Fibroblast of the aortic adventitia (primary cell): Measurements from ENCODE around the gene SP1. TPM values are rescaled to one million over a fixed set of nuclear protein-coding genes. Genes with fewer than 3 reads are reported as not detected.
A peak's percentile ranks its signal among the peaks of the same experiment; 100 is the strongest.

ENCODE experiments used
- DNase-seq: peaks from one replicate; pipeline ENCODE4 v3.0.0-alpha.2; 2010; ENCODE audit warnings: low read depth
- H3K4me3 ChIP-seq: 2 replicates; pipeline ENCODE4 v1.5.1; 2011; ENCODE audit warnings: low read depth, mild to moderate bottlenecking, control low read depth, low read length, moderate library complexity
- total RNA-seq: library from RNA; depleted of rRNA; stranded (reverse); fragments of >200 nt; gene quantifications from 2 replicates; pipeline ENCODE4 v1.2.3, GENCODE V29; 2012; ENCODE audit warnings: low replicate concordance
- TF ChIP-seq, protein P1 (sequence below): IDR thresholded peaks from 2 replicates; pipeline ENCODE4 v1.5.1; 2011; ENCODE audit warnings: mild to moderate bottlenecking, low read length, control low read depth, inconsistent platforms; ENCODE audit not compliant: insufficient read depth

The SP1 gene
- total RNA-seq, 1 donor, result 63.3 TPM

DNA sequence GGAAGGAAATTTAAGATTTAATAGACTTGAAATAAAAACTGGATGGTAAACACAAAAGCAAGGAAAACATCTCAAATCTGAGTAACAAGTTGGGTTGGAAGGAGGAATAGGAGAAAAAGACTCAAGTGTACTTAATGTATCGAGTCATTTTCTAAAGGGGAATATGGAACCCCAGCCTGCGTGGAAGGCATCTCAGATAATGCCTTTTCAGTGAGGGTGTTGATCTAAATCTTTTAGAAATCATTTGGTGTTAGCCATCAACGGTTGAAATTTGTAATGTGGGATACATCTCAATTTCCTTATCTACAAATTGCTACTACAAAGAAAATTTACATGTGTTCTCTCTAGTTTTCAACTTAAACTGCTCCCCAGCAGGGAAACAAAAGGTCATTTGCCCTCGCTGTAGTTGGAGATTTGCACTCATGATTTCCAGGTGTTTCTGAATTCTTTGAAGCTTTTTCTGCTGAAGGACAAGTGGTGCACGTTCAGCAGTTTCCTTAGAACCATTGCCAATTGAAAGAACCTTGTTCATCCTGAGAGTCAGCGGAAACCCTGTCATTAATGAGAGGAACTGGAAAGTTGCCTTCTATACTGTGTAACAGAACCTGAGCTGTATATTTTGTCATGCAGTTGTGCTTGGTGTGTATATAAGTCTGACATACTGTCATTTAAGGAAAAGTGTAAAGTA lies 74.1 kb downstream of the SP1 start:
- no peak for DNase-seq
- TF ChIP-seq, protein P1, sequence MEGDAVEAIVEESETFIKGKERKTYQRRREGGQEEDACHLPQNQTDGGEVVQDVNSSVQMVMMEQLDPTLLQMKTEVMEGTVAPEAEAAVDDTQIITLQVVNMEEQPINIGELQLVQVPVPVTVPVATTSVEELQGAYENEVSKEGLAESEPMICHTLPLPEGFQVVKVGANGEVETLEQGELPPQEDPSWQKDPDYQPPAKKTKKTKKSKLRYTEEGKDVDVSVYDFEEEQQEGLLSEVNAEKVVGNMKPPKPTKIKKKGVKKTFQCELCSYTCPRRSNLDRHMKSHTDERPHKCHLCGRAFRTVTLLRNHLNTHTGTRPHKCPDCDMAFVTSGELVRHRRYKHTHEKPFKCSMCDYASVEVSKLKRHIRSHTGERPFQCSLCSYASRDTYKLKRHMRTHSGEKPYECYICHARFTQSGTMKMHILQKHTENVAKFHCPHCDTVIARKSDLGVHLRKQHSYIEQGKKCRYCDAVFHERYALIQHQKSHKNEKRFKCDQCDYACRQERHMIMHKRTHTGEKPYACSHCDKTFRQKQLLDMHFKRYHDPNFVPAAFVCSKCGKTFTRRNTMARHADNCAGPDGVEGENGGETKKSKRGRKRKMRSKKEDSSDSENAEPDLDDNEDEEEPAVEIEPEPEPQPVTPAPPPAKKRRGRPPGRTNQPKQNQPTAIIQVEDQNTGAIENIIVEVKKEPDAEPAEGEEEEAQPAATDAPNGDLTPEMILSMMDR, result no peak
- H3K4me3 ChIP-seq, result peak overlapping the region; percentile 76

- TF ChIP-seq, protein P1, result no peak
- peak overlapping the region; percentile 76 for H3K4me3 ChIP-seq
- DNase-seq, result no peak
Measured at GRCh38 chr12:53454707-53455106, 74.7 kb downstream of the SP1 start.

- TF ChIP-seq, protein P1, result no peak
- no peak for DNase-seq
- no peak overlapping the region for H3K4me3 ChIP-seq
Measured at GRCh38 chr12:53456654-53457366, 76.8 kb downstream of the SP1 start.

GRCh38 chr12:53459097-53459496 lies 79.1 kb downstream of the SP1 start:
- no peak overlapping the region for H3K4me3 ChIP-seq
- DNase-seq, result no peak
- TF ChIP-seq, protein P1, result no peak

GRCh38 chr12:53461059-53461458 lies 81.1 kb downstream of the SP1 start:
- TF ChIP-seq, protein P1, result no peak
- H3K4me3 ChIP-seq, result no peak overlapping the region
- no peak for DNase-seq

DNA sequence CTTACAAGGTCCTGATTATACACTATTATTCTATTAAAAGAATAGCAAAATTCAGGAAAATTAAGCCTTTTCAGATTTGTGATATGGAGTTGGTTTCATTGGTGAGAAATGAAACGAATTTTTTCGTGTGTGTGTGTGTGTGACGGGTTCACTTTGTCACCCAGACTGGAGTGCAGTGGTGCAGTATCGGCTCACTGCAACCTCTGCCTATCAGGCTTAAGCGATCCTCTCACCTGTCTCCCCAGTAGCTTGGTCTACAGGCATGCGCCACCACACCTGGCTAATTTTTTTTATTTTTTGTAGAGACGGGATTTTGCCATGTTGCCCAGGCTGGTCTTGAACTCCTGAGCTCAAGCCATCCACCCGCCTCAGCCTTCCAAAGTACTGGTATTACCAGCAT lies 81.6 kb downstream of the SP1 start:
- TF ChIP-seq, protein P1, result no peak
- DNase-seq, result no peak
- no peak overlapping the region for H3K4me3 ChIP-seq
